ENCODE data around the gene MICALL1. TPM values are rescaled to one million over a fixed set of nuclear protein-coding genes. Genes with fewer than 3 reads are reported as not detected.

MICALL1 gene
- polyA plus RNA-seq, 1 experiment: 12.1 TPM

- H3K27ac ChIP-seq (ENCODE audit: low read depth, low read length): no peak overlapping the region
- DNase-seq (ENCODE audit: low read depth, low spot score): no peak
- ChIA-PET CTCF (interaction anchor here (1.1 kb wide), 1 partner anchor 48 kb away, joined by 3 read pairs; no protein-coding TSS in a partner anchor), POLR2A (no interaction called here)
- no peak overlapping the region for H3K4me3 ChIP-seq (ENCODE audit: low read depth, low read length)
- no peaks in the 10 kb centered on the region for H3K27me3 ChIP-seq (ENCODE audit: control insufficient read depth, insufficient read depth, low read length)
- TF ChIP-seq CTCF (IDR thresholded peaks at IDR 0.05; ENCODE audit: low read depth, low read length): no peak
- H3K9me3 ChIP-seq (ENCODE audit: control insufficient read depth, insufficient read depth, low read length): no peaks in the 10 kb centered on the region
Measured at GRCh38 chr22:37917874-37918548, 11.9 kb downstream of the MICALL1 start.

GRCh38 chr22:37918580-37919270 lies 12.6 kb downstream of the MICALL1 start:
- TF ChIP-seq CTCF (IDR thresholded peaks at IDR 0.05; ENCODE audit: low read depth, low read length): no peak
- DNase-seq (ENCODE audit: low read depth, low spot score): no peak
- H3K27me3 ChIP-seq (ENCODE audit: control insufficient read depth, insufficient read depth, low read length): no peaks in the 10 kb centered on the region
- ChIA-PET POLR2A (interaction anchor here (1.1 kb wide), 1 partner anchor 14 kb away, joined by 3 read pairs; no protein-coding TSS in a partner anchor), CTCF (interaction anchor here (1.6 kb wide), 1 partner anchor 16 kb away, joined by 5 read pairs; no protein-coding TSS in a partner anchor)
- H3K9me3 ChIP-seq (ENCODE audit: control insufficient read depth, insufficient read depth, low read length): no peaks in the 10 kb centered on the region
- no peak overlapping the region for H3K27ac ChIP-seq (ENCODE audit: low read depth, low read length)
- H3K4me3 ChIP-seq (ENCODE audit: low read depth, low read length): no peak overlapping the region

- H3K4me3 ChIP-seq (ENCODE audit: low read depth, low read length): no peak overlapping the region
- TF ChIP-seq CTCF (IDR thresholded peaks at IDR 0.05; ENCODE audit: low read depth, low read length): no peak
Measured at GRCh38 chr22:37920126-37920525, 14.0 kb downstream of the MICALL1 start.

GRCh38 chr22:37922191-37922590 lies 16.1 kb downstream of the MICALL1 start:
- no peak for TF ChIP-seq CTCF (IDR thresholded peaks at IDR 0.05; ENCODE audit: low read depth, low read length)
- CTCF ChIA-PET: interaction anchor here (0.7 kb wide), 1 partner anchor 60 kb away, joined by 3 read pairs; no protein-coding TSS in a partner anchor

More at GRCh38 chr22:37920126-37920525, 14.0 kb downstream of the MICALL1 start:
- H3K9me3 ChIP-seq (ENCODE audit: control insufficient read depth, insufficient read depth, low read length): no peaks in the 10 kb centered on the region
- no peak for DNase-seq (ENCODE audit: low read depth, low spot score)
- H3K27ac ChIP-seq (ENCODE audit: low read depth, low read length): no peak overlapping the region
- ChIA-PET POLR2A (interaction anchor here (1.1 kb wide), 1 partner anchor 15 kb away, joined by 3 read pairs; no protein-coding TSS in a partner anchor), CTCF (interaction anchor here (0.6 to 1.6 kb wide), 2 partner anchors 14 to 17 kb away, joined by 5 to 8 read pairs; no protein-coding TSS in a partner anchor)
- H3K27me3 ChIP-seq (ENCODE audit: control insufficient read depth, insufficient read depth, low read length): no peaks in the 10 kb centered on the region

GRCh38 chr22:37923927-37924326 lies 17.8 kb downstream of the MICALL1 start:
- no peak for DNase-seq (ENCODE audit: low read depth, low spot score)
- ChIA-PET POLR2A (no interaction called here), CTCF (no interaction called here)
- Histone ChIP-seq H3K4me3 (ENCODE audit: low read depth, low read length) (no peak overlapping the region), H3K9me3 (ENCODE audit: control insufficient read depth, insufficient read depth, low read length) (no peaks in the 10 kb centered on the region), H3K27me3 (ENCODE audit: control insufficient read depth, insufficient read depth, low read length) (no peaks in the 10 kb centered on the region), H3K27ac (ENCODE audit: low read depth, low read length) (no peak overlapping the region)
- TF ChIP-seq CTCF (IDR thresholded peaks at IDR 0.05; ENCODE audit: low read depth, low read length): no peak

More at GRCh38 chr22:37922191-37922590, 16.1 kb downstream of the MICALL1 start:
- Histone ChIP-seq H3K9me3 (ENCODE audit: control insufficient read depth, insufficient read depth, low read length) (no peaks in the 10 kb centered on the region), H3K27ac (ENCODE audit: low read depth, low read length) (no peak overlapping the region), H3K27me3 (ENCODE audit: control insufficient read depth, insufficient read depth, low read length) (no peaks in the 10 kb centered on the region), H3K4me3 (ENCODE audit: low read depth, low read length) (no peak overlapping the region)
- no peak for DNase-seq (ENCODE audit: low read depth, low spot score)
- POLR2A ChIA-PET: interaction anchor here (0.7 kb wide), 1 partner anchor 23 kb away, joined by 4 read pairs; no protein-coding TSS in a partner anchor

Measured in AG04450 (cell line).